DND-41 (cell line): ENCODE data around the gene SRGAP2C.
"Not testable (repeated sequence)": the region's sequence is repeated elsewhere in the genome, so short reads cannot be mapped to it uniquely, and the experiment has no call there.

Experiments
- EZH2 ChIP-seq: IDR thresholded peaks from 3 replicates; pipeline ENCODE4 v1.6.1; 2012; ENCODE audit warnings: borderline replicate concordance, low read depth, mild to moderate bottlenecking, moderate library complexity, low read length, inconsistent platforms; ENCODE audit not compliant: severe bottlenecking
- TF ChIP-seq, protein P1 (sequence below): IDR thresholded peaks from 2 replicates; pipeline ENCODE4 v1.5.1; 2012; ENCODE audit warnings: borderline replicate concordance, low read length, moderate library complexity, mild to moderate bottlenecking; ENCODE audit not compliant: poor library complexity, severe bottlenecking; ENCODE audit errors: extremely low read depth

DNA sequence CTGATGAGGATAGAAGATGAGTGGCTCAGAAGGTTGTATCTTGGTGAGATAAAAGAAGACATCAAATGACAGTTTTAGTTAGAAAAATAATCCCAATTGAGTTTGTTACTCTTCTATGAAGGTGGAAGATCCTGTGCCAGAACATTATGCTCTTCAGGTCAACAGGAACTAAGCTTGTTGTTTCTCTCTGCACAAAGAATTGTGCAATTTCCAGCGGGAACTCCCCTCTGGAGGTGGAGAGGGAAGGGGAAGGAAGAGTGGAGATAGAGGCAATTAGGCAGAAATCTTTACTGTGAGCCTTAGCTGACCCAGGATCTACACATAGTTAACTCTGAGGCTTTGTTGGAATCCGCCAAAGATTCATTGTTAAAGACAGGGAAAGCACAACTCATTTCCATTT, 77.4 kb downstream of the SRGAP2C start:
- TF ChIP-seq, protein P1, sequence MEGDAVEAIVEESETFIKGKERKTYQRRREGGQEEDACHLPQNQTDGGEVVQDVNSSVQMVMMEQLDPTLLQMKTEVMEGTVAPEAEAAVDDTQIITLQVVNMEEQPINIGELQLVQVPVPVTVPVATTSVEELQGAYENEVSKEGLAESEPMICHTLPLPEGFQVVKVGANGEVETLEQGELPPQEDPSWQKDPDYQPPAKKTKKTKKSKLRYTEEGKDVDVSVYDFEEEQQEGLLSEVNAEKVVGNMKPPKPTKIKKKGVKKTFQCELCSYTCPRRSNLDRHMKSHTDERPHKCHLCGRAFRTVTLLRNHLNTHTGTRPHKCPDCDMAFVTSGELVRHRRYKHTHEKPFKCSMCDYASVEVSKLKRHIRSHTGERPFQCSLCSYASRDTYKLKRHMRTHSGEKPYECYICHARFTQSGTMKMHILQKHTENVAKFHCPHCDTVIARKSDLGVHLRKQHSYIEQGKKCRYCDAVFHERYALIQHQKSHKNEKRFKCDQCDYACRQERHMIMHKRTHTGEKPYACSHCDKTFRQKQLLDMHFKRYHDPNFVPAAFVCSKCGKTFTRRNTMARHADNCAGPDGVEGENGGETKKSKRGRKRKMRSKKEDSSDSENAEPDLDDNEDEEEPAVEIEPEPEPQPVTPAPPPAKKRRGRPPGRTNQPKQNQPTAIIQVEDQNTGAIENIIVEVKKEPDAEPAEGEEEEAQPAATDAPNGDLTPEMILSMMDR = not testable (repeated sequence)
- TF ChIP-seq EZH2 = not testable (repeated sequence)
